IMR-90 (cell line): Measurements from ENCODE around the gene MANSC1. TPM values are rescaled to one million over a fixed set of nuclear protein-coding genes. Genes with fewer than 3 reads are reported as not detected.

Experiments
- ATAC-seq: fragments of 200-7000 bp; cut with Tn5 transposase; 2 replicates; pipeline ENCODE4 v1.9.1; 2020; ENCODE audit warnings: low read depth, mild to moderate bottlenecking, moderate library complexity
- BruUV-seq: library from RNA; stranded (reverse); fragments of 400-500 nt; replicated peaks from 2 replicates; lab custom pipeline; 2021; lab: Mats Ljungman, UMichigan
- CTCF ChIA-PET: fragments of 300-600 bp; formaldehyde crosslinking; extraction: SDS; loops from one replicate; lab custom pipeline; 2021; ENCODE audit warnings: antibody characterized with exemption; lab: Yijun Ruan, JAX
- POLR2A ChIA-PET: fragments of 300-600 bp; sonication (Branson Sonifier 250); formaldehyde crosslinking; loops from one replicate; lab custom pipeline; 2022; ENCODE audit warnings: antibody characterized with exemption; ENCODE audit not compliant: unreplicated experiment; lab: Charles Lee
- DNase-seq: peaks from one replicate; pipeline ENCODE4 v3.0.0; 2013
- H2AFZ ChIP-seq: replicated peaks from 2 replicates; pipeline ENCODE3; 2013; ENCODE audit warnings: low read length, mild to moderate bottlenecking; ENCODE audit not compliant: poor library complexity
- H2AK5ac ChIP-seq: 2 replicates; pipeline ENCODE4 v1.6.1; 2013; ENCODE audit warnings: low read depth, low read length, inconsistent platforms
- H2AK9ac ChIP-seq: replicated peaks from 2 replicates; pipeline ENCODE3; 2013; ENCODE audit warnings: mild to moderate bottlenecking, low read depth, low read length, moderate library complexity; ENCODE audit not compliant: poor library complexity
- H2BK120ac ChIP-seq: 2 replicates; pipeline ENCODE4 v1.6.1; 2013; ENCODE audit warnings: low read depth, low read length, inconsistent platforms
- H2BK15ac ChIP-seq: 3 replicates; pipeline ENCODE4 v1.6.1; 2013; ENCODE audit warnings: low read depth, low read length, inconsistent platforms
- H2BK20ac ChIP-seq: 2 replicates; pipeline ENCODE4 v1.6.1; 2013; ENCODE audit warnings: low read depth, mild to moderate bottlenecking, inconsistent platforms, low read length, moderate library complexity
- H2BK5ac ChIP-seq: 2 replicates; pipeline ENCODE4 v1.6.1; 2013; ENCODE audit warnings: mild to moderate bottlenecking, low read depth, low read length, inconsistent platforms; ENCODE audit not compliant: poor library complexity, severe bottlenecking
- H3K14ac ChIP-seq: replicated peaks from 2 replicates; pipeline ENCODE4 v1.6.1; 2013; ENCODE audit warnings: low read depth, low read length, inconsistent platforms
- H3K18ac ChIP-seq: 2 replicates; pipeline ENCODE4 v1.6.1; 2013; ENCODE audit warnings: low read depth, low read length, control low read depth
- H3K23ac ChIP-seq: 2 replicates; pipeline ENCODE4 v1.6.1; 2013; ENCODE audit warnings: low read depth, low read length, inconsistent platforms
- H3K27ac ChIP-seq: 2 replicates; pipeline ENCODE4 v1.5.1; 2013; ENCODE audit warnings: mild to moderate bottlenecking, control low read depth, low read length; ENCODE audit not compliant: insufficient read depth
- H3K27me3 ChIP-seq: 2 replicates; pipeline ENCODE4 v1.6.1; 2013; ENCODE audit warnings: low read length; ENCODE audit not compliant: control insufficient read depth, insufficient read depth
- H3K36me3 ChIP-seq: 2 replicates; pipeline ENCODE4 v1.6.1; 2013; ENCODE audit warnings: low read length, mixed read lengths; ENCODE audit not compliant: control insufficient read depth, insufficient read depth
- H3K4ac ChIP-seq: 2 replicates; pipeline ENCODE4 v1.6.1; 2013; ENCODE audit warnings: low read depth, low read length, inconsistent platforms
- H3K4me1 ChIP-seq: 2 replicates; pipeline ENCODE4 v1.6.1; 2013; ENCODE audit warnings: low read length, mixed read lengths; ENCODE audit not compliant: control insufficient read depth, insufficient read depth
- H3K4me2 ChIP-seq: 2 replicates; pipeline ENCODE4 v1.6.1; 2013; ENCODE audit warnings: low read depth, mild to moderate bottlenecking, control low read depth, low read length, moderate library complexity
- H3K4me3 ChIP-seq: 2 replicates; pipeline ENCODE4 v1.5.1; 2013; ENCODE audit warnings: low read depth, mild to moderate bottlenecking, control low read depth, low read length, moderate library complexity; ENCODE audit not compliant: insufficient read depth
- H3K56ac ChIP-seq: 2 replicates; pipeline ENCODE4 v1.6.1; 2013; ENCODE audit warnings: low read length, inconsistent platforms; ENCODE audit not compliant: insufficient read depth; ENCODE audit errors: extremely low read depth
- H3K79me1 ChIP-seq, 2 experiments: 2 replicates each; pipeline ENCODE4 v1.6.1; 2013; ENCODE audit warnings: low read length in 2 of 2, inconsistent platforms in 1 of 2, low read depth in 1 of 2
- H3K9ac ChIP-seq: 2 replicates; pipeline ENCODE4 v1.6.1; 2013; ENCODE audit warnings: low read depth, low read length, control low read depth
- H3K9me1 ChIP-seq: 2 replicates; pipeline ENCODE4 v1.6.1; 2013; ENCODE audit warnings: low read length, inconsistent platforms; ENCODE audit not compliant: insufficient read depth
- H3K9me3 ChIP-seq: 2 replicates; pipeline ENCODE4 v1.6.1; 2013; ENCODE audit warnings: low read length; ENCODE audit not compliant: control insufficient read depth, insufficient read depth
- H4K20me1 ChIP-seq: 2 replicates; pipeline ENCODE4 v1.6.1; 2013; ENCODE audit warnings: low read length, inconsistent platforms; ENCODE audit not compliant: insufficient read depth
- H4K5ac ChIP-seq: 2 replicates; pipeline ENCODE4 v1.6.1; 2013; ENCODE audit warnings: mild to moderate bottlenecking, low read depth, low read length, control low read depth
- H4K8ac ChIP-seq, 2 experiments: 2 replicates each; pipeline ENCODE4 v1.6.1; 2013; ENCODE audit warnings: low read depth in 2 of 2, low read length in 2 of 2, control low read depth in 1 of 2, inconsistent platforms in 1 of 2
- H4K91ac ChIP-seq: 2 replicates; pipeline ENCODE4 v1.6.1; 2013; ENCODE audit warnings: low read depth, low read length, inconsistent platforms; ENCODE audit not compliant: insufficient read depth
- RFX5 ChIP-seq: IDR thresholded peaks from 2 replicates; pipeline ENCODE4 v1.8.0; 2012; ENCODE audit warnings: low read depth, mild to moderate bottlenecking, low read length, moderate library complexity
- SMC3 ChIP-seq: fragments of 150-350 bp; IDR thresholded peaks from 2 replicates; pipeline ENCODE4 v1.6.1; 2016; ENCODE audit warnings: low read depth, mild to moderate bottlenecking, antibody characterized with exemption, low read length, moderate library complexity
- WGBS, 2 experiments: methylation state at CpG; one replicate each; pipeline versions ENCODE4 v1.1.5 to v1.1.7; 2013; ENCODE audit warnings: missing lambda C conversion rate in 2 of 2; ENCODE audit not compliant: insufficient read length in 1 of 2; ENCODE audit errors: extremely low coverage in 2 of 2; 5-methylcytosine and 5-hydroxymethylcytosine counted together
- dilution Hi-C: fragments of 300-500 bp; cut with HindIII; formaldehyde crosslinking; loops from one replicate; pipeline ENCODE4 v1.14.3; 2018; ENCODE audit warnings: low sequenced_read_pairs; ENCODE audit not compliant: unreplicated experiment
- in situ Hi-C: fragments of 300-500 bp; cut with MboI; formaldehyde crosslinking; loops from 3 replicates; pipeline ENCODE4 v1.14.3; 2019; ENCODE audit warnings: low sequenced_read_pairs, inconsistent platforms, mixed read lengths
- intact Hi-C: fragments of 100-400 bp; cut with micrococcal nuclease; formaldehyde crosslinking; loops from 2 replicates; pipeline ENCODE4 v1.10.0; 2022
- polyA plus RNA-seq, 3 experiments: library from polyadenylated mRNA; depleted of rRNA; stranded (reverse); fragments of >200 nt; gene quantifications; 2 replicates each; pipeline ENCODE4 v1.2.3, GENCODE V29; 2012; ENCODE audit warnings: low replicate concordance in 1 of 3
- total RNA-seq: library from RNA; depleted of rRNA; stranded (reverse); fragments of >200 nt; gene quantifications from 2 replicates; pipeline ENCODE4 v1.2.3, GENCODE V29; 2012
- TF ChIP-seq, protein P1 (sequence below): conservative IDR thresholded peaks from 2 replicates; pipeline ENCODE4 v1.5.1; 2012; ENCODE audit warnings: mild to moderate bottlenecking, low read depth, low read length, improper control_type of control experiment

MANSC1 gene
- total and polyA plus RNA-seq, 2 of the 4 experiments (the other 2 are of a cell fraction), result 1.1 to 2.2 TPM

DNA sequence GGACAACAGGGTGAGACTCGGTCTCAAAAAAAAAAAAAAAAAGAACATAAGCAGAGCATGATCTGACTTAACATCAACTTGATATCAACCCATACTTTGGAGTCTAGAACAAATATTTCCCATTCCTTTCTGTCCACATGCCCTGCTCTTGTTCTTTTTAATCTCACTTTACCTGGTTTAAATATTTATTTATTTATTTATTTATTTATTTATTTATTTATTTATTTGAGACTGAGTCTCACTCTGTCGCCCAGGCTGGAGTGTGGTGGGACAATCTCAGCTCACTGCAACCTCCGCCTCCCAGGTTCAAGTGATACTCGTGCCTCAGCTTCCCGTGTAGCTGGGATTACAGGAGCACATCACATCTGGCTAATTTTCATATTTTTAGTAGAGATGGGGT lies 63.6 kb downstream of the MANSC1 start:
- no peak overlapping the region for H3K4me3 ChIP-seq
- peaks cover 3% of the 10 kb centered on the region; the same call in 1 of the 2 replicates for H3K9me1 ChIP-seq
- no peak overlapping the region for H3K27ac ChIP-seq
- H4K5ac ChIP-seq, result no peak overlapping the region
- H3K4me2 ChIP-seq, result no peak overlapping the region
- no peak overlapping the region for H4K91ac ChIP-seq
- TF ChIP-seq RFX5 (no peak), SMC3 (no peak)
- TF ChIP-seq, protein P1, sequence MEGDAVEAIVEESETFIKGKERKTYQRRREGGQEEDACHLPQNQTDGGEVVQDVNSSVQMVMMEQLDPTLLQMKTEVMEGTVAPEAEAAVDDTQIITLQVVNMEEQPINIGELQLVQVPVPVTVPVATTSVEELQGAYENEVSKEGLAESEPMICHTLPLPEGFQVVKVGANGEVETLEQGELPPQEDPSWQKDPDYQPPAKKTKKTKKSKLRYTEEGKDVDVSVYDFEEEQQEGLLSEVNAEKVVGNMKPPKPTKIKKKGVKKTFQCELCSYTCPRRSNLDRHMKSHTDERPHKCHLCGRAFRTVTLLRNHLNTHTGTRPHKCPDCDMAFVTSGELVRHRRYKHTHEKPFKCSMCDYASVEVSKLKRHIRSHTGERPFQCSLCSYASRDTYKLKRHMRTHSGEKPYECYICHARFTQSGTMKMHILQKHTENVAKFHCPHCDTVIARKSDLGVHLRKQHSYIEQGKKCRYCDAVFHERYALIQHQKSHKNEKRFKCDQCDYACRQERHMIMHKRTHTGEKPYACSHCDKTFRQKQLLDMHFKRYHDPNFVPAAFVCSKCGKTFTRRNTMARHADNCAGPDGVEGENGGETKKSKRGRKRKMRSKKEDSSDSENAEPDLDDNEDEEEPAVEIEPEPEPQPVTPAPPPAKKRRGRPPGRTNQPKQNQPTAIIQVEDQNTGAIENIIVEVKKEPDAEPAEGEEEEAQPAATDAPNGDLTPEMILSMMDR, result no peak
- no peak for DNase-seq
- ChIA-PET POLR2A (no interaction called here), CTCF (interaction anchor here (0.7 kb wide), 1 partner anchor 114 kb away, joined by 3 read pairs; no protein-coding TSS in a partner anchor)
- WGBS, 2 experiments, result no CpG with 5 or more reads among the region's 5 CpGs
- no peaks in the 10 kb centered on the region for H3K9me3 ChIP-seq
- H2AFZ ChIP-seq, result no peak overlapping the region
- H2AK9ac ChIP-seq, result no peak overlapping the region
- no peaks in the 10 kb centered on the region for H4K20me1 ChIP-seq
- dilution Hi-C loops, result no loop called here
- H3K4me1 ChIP-seq, result peaks cover 7% of the 10 kb centered on the region
- in situ Hi-C loops, result no loop called here
- no peak overlapping the region for H2AK5ac ChIP-seq
- no peak overlapping the region for H3K23ac ChIP-seq
- H3K56ac ChIP-seq, result no peak overlapping the region
- H2BK120ac ChIP-seq, result no peak overlapping the region
- no peak overlapping the region for H3K4ac ChIP-seq
- no peaks in the 10 kb centered on the region for H3K79me1 ChIP-seq
- H2BK5ac ChIP-seq, result no peak overlapping the region
- no peak overlapping the region for H2BK15ac ChIP-seq
- no peak overlapping the region for H3K18ac ChIP-seq
- no peaks in the 10 kb centered on the region for H3K36me3 ChIP-seq
- no peak for ATAC-seq
- H4K8ac ChIP-seq, result no peak overlapping the region
- H3K27me3 ChIP-seq, result peaks cover 4% of the 10 kb centered on the region
- no TSS peak for BruUV-seq
- no peak overlapping the region for H3K14ac ChIP-seq
- H2BK20ac ChIP-seq, result no peak overlapping the region
- H3K9ac ChIP-seq, result no peak overlapping the region
- intact Hi-C loops, result no loop called here
